GM18858 (cell line): ENCODE measurements around the gene TMEM229B.
"Not testable (repeated sequence)": the region's sequence is repeated elsewhere in the genome, so short reads cannot be mapped to it uniquely, and the experiment has no call there.

ENCODE experiments used
- ATAC-seq: cut with Tn5 transposase; IDR thresholded peaks from one replicate; pipeline ENCODE4 v1.9.1; 2021; ENCODE audit not compliant: unreplicated experiment

TMEM229B gene

DNA sequence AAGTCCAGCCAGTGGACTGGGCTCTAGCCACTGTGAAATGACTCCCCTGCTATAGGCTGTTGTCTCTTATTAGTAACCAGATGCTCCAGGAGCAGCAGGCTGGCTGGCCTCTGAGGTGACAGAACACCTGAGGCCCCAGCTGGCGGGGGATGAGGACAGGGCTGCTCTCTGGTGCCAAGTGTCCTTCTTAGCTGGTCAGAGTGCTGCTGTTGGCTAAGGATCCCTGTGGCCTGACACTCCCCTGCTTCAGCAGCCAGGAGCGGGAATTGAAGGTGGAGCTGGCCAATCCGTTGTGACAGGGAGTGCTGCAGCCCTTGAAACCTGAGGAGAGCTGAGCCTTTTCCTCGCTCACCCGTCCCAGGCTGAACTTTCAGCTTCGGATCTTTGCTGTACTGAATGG, 30.7 kb downstream of the TMEM229B start:
- no peak for ATAC-seq

DNA sequence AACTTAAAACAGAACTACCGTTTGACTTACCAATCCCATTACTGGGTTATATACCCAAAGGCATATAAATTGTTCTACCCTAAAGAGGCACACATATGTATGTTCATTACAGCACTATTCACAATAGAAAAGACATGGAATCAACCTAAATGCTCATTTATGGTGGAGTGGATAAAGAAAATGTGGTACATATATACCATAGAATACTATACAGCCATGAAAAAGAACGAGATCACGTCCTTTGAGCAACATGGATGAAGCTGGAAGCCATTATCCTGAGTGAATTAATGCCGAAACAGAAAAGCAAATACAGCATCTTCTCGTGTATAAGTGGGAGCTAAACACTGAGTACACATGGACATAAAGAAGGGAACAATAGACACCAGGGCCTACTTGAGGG, 31.8 kb downstream of the TMEM229B start:
- ATAC-seq = no peak

DNA sequence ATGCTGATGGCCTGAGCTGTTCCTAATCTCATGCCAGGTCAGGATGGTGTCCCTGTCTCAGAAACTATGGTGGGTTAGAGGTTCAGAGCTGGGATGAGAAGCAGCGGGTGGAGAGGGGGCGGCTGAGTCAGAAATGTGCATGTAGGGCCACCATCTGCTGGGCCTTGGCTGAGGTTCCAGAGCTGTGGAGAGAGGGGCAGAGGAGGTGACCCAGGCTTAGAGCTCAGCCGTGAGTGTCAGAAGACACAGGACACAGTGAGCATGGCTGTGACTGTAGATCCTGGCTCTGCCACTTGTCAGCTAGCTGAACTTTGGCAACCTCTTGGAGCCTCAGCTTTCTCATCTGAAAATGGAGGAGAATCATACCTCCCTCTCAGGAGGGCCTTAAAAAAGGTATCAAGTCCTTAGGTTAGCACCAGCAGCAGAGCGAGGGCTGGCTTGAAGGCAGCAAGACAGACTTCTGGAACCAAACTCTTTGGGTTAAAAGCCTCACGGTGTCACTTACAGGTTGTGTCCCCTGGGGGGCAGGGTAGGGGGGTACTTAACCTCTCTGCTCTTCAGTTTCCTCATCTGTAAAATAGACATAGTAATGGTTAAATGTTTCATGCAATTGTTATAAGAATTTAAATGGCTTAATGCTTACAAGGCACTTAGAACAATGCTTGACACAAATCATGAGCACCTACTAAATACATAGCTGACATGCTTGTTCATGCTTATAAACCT, 34.8 kb downstream of the TMEM229B start:
- no peak for ATAC-seq

DNA sequence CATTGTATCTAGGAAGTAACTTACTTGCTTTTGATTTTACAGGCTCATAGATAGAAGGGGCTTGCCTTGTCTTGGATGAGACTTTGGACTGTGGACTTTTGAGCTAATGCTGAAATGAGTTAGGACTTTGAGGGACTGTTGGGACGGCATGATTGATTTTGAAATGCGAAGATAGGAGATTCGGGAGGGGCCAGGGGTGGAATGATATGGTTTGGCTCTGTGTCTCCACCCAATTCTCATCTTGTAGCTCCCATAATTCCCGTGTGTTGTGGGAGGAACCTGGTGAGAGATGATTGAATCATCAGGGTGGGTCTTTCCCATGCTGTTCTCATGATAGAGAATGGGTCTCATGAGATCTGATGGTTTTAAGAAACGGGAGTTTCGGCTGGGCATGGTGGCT, 36.9 kb downstream of the TMEM229B start:
- ATAC-seq = not testable (repeated sequence)

DNA sequence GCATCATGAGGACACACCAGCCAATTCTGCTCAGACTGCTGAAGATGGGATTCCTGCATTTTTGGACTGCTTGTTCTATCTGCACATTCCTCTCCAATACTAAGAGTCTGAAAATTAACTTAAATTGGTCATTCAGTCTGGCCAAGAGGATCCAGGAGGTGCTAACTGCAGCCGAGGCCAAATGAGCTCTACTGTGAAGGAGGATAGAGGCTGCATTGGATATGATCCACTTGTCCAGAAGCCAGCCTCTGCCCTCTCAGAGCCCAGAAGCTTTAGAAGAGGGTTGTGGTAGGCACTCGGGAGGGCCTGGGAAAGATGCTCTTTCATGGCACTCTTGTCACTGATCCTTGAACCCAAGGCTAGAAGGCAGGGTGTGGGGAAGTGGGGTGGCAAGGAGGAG, 39.4 kb downstream of the TMEM229B start:
- ATAC-seq = no peak

DNA sequence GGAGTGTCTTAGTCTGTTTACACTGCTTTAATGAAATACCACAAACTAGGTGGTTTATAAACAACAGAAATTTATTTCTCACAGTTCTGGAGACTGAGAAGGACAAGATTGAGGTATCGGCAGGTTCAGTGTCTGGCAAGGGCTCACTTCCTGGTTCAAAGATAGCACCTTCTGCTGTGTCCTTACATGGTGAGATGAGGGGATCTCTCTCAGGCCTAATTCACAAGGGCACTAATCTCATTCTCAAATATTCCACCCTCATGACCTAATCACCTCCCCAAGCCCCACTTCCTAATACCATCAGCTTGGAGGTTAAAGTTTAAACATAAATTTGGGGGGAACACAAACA, 41.5 kb downstream of the TMEM229B start:
- no peak for ATAC-seq

DNA sequence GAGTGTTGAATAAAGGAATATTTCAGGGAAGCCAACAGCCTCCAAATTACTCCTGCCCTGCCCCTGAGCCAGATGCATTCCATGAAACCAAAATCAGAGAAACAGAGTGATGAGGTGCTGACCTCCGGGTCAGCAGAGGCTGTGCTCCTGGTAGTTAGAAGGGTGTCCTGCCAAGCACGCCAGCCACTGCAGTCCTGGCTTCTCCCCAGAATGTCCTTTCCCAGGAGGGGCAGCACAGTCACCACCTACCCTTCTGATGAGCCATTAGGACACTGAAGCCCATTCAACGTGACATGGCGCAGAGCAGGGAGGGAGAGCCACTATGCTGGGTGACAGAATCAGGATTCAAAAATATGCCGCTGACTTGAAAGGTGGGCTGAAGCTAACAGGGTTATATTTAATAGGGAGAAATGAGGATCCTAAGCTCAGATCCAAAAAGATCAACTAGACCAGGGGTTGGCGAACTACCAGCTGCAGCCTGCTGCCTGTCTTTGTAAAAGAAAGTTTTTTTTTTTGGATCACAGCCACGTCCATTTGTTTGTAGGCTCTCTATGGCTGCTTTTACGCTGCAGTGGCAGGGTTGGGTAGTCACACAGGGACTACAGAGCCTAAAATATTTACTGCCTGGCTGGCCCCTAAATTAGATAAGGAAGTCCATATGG, 42.0 kb downstream of the TMEM229B start:
- no peak for ATAC-seq

DNA sequence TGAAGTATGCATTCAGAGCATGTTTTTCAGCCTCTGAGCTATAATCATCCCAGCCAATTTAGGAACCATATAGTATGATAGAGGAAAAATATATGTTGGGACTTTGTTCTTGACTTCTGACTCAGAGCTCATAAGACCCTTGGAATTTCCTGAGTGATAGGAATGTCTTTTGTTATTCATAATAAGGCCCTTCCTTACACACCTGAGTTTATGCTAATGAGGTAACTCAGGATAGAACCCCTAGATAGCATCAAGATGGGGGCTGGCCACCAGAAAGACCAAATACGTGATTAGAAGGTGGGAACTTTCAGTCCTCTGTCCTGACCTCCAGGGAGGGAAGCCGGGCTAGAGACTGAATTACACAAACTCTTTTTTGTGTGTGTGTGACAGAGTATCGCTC, 44.1 kb downstream of the TMEM229B start:
- ATAC-seq = no peak

DNA sequence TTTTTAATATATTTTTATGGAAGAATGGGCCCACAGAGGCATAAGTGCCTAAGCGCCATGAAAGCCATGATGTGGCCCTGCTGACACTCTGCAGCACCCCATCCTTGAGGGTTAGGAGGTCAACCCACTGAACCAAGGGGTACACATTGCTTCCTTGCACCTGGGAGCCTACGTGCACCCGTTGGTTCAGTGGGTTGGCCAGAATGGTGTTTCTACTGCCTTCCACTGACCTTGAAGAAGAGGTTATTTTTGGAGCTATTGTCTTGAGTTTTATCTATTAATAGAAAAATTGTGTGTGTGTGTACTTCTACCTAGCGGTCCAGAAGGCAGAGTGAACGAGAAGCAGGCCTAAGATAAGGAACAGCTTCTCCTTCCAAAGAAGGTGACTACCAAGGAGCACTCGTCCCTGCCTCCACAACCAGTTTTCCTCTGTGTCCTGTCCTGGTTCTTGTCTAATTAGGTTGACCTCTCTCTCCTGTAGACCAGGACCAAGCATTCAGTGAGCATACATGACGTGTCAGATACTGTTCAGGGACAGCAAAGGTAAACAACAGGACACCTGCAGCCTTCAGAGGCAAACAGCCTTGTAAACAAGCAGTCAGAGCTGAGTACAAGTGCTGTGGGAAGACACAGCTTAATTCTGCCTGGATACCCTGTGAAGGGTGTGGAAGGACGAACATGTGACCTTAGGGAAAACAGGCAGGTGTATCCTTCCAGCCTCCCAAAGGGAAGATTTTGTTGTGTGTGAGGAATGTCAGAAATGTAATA, 46.2 kb downstream of the TMEM229B start:
- ATAC-seq = no peak

DNA sequence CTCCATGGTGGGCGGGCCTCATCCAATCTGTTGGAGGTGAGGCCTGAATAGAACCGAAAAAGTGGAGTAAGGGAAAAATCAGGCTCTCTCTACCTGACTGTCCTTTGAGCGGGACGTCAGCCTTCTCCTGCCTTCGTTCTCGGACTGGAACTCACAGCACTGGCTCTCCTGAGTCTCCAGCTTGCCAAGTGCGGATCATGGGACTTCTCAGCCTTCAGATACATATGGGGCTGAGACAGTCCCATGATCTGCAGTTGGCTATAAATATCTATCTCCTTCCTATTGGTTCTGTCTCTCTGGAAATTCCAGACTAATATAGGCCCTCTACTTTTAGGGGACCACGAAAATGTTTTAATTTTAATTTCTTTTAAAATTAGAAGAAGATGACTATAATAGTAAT, 46.8 kb downstream of the TMEM229B start:
- no peak for ATAC-seq

DNA sequence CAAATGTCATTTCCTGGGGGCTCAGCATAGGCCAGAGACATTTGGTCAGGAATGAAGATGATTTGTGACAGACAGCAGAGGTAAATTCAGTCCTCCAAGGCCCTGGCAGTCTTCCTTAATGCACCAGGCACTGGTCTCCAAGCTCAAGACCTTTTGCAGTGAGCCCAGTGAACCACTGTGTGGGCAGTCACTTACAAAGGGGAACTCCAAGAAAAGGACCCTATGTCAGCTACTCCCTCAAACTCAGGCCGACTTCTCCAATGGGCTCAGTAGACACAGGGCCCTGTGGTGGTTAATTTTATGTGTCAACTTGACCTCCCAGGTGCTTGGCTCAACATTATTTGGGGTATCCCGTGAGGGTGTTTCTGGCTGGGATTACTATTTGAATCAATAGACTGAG, 47.3 kb downstream of the TMEM229B start:
- ATAC-seq = no peak

DNA sequence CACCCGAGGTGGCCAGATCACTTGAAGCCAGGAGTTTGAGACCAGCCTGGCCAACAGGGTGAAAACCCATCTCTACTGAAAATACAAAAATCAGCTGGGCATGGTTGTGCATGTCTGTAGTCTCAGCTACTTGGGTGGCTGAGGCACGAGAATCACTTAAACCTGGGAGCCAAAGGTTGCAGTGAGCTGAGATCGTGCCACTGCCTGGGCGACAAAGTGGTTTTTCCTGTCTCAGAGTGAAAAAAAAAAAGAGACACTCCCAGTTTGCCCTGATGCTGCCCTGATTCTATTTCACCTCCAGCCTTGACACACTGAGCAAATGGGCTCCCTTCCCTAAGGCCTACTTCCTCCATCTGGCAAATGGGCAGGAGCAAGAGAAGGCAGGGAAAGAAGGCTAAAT, 48.0 kb downstream of the TMEM229B start:
- ATAC-seq = no peak

DNA sequence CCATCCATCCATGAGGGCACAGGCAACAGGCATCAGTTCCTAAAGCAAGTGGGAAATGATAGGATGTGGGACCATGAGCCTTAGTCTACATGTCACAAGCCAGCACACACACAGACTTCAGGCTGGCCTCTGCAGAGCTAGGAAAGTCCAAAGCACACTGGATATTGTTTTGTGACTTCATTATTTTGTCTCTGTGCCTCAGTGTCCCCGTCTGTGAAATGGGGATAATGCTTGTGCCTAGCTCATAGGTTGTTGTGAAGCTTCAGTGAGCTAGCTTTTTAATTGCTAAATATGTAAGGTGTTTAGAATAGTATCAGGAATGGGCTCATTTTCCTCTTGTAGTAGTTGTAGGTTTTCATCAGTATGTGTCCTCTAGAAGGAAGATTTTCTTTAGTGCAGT, 49.6 kb downstream of the TMEM229B start:
- no peak for ATAC-seq

DNA sequence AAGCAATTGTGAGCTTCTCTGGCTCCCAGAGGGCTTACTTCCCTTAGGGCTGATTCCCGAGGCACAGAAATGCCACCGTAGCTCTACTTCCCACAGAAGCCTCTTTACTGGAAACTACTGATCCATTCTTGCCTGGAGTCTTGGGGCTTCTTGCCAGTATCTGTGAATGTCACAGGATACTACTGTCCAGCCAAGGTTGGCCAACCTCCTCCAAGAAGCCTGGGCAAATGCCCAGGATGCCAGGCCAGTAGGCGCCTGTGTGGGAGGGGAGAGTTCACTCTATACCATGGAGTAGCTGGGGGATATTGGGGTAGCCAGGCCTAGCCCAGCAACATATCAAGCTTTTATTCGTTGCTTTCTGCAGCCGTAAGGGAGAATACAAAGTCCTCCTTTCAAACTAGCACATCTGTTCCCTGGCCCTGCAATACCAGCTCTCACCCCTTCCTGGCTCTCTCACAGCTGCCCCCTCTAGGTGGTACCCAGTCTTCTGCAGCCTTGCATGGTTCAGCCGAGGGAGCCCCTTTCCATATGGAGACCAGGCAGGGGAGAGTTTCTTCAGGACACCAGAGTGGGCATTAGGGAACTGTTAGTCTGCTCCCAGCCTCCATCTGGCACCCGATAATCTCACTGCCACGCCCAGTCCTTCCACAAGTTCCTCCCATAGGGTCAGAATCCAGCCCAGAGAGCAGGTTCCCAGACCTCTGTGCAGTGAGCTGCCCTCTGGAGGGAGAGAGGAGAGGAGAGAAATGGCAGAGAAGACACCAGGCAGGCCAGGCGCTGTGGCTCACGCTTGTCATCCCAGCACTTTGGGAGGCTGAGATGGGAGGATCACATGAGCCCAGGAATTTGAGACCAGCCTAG, 52.3 kb downstream of the TMEM229B start:
- ATAC-seq = no peak

DNA sequence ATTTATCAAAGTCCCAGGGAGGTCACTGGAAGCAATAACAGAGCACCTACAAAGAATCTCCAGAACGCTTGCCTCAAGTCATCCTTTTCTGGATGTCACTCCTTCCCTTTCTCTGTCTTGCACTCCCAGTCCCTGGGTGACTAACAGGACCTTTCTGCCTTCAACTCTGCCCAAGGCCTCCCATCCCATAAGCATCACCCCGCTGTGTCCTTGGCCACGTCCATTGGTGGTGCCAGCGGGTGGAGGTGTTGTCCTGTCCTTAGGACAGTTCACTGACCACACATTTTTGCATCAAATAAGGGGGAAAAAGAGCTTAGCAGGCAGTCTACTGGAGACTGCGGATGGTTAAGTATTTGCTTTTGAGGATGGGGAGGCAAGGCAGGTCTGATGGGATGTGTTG, 52.9 kb downstream of the TMEM229B start:
- ATAC-seq = no peak

DNA sequence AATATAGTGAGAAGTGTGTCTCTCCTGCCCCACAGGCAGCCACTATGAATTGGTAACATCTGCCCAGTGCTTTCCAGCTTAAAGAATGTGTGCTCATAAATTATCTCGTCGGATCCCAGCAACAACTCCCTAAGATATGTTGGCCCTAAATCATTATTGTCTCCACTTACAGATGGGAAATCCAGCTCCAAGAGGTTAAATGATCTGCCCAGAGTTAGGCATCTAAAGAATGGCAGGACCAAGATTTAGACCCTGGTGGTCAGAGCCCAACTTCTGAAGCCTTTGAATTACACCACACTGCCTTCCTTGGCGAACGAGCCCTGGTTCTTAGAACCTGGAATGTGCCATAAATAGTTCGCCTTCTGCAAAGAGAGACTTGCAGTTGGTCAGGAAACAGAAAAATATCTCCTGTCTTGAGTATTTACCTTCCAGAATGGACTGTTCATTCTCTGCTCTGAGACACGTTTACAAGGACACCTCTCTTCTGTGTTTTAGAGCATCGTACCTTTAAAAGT, 56.4 kb downstream of the TMEM229B start:
- ATAC-seq = no peak

DNA sequence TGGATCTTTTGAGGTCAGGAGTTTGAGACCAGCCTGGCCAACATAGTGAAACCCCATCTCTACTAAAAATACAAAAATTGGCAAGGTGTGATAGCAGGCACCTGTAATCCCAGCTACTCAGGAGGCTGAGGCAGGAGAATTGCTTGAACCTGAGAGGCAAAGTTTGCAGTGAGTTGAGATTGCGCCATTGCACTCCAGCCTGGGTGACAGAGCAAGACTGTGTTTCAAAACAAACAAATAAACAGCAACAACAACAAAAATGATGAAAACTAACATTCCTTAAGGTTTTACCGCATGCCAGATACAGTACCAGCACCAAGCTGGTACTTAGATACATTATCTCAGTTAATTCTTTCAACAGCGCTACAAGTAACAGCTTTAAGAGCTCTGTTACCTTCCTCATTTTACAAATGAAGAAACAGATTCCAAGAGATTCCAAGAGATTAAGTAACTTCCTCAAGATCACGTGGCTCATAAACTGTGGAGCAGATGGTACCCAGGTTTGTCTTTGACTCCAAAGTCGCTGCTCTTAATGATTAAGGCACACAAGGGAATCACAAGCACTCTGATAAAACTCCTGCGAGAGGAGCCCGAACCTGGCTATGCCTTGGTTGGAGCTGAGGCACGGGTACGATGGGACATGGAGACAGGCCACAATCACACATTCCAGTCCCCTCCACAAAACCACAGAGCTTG, 58.9 kb downstream of the TMEM229B start:
- no peak for ATAC-seq

DNA sequence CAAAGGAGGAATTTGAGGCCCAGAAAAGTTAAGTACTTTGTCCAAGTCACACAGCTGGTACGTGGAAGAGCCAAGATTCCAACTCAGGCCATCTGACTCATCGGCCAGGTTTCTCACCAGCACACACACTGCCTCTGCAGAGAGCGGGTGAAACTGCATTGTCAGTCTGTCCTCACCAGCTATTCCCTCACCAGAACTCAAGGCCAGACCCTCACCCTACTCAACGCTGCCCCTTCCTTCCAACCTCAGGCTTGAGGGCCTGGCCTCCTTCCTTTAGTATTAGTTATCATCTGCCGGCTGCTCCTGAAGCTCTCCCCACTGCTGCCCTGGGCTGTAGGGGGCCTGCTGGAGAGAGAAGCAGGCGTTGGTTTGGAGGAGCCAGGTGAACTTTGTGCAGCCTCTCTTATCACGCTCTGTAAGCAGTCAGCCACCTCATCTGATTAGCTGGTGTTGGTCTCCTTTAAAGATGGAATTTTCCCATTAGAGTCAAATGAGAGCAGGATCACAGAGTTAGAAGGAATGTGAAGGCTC, 60.0 kb downstream of the TMEM229B start:
- no peak for ATAC-seq

DNA sequence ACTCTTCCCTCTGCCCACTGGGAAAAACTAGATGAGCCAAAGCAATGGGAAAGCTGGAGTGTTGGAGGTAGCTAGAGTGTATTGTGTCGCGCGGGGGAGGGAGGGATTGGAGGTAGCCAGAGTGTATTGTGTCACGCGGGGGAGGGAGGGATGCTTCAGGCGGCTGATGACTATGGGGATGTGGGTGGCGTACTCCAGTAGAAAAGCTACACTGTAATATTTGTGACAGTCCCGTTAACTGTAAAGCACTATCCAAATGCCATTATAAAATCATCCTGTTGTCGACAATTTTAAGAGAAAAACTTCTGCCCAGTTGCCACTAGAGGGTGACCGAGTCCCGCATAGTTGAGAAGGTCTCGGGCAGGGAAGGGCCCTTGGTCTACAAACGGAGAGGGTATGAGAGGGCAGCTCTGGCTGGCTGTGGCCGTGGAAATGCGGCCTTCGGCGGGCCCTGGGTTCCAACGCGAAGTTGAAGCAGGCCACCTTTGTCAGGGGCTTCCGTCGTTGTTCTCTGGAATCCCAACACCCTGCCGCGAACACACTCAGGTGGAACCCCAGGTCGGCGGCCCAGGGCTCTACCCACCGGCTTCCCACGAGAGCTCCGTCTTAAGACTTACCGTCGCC, 61.4 kb downstream of the TMEM229B start:
- no peak for ATAC-seq

DNA sequence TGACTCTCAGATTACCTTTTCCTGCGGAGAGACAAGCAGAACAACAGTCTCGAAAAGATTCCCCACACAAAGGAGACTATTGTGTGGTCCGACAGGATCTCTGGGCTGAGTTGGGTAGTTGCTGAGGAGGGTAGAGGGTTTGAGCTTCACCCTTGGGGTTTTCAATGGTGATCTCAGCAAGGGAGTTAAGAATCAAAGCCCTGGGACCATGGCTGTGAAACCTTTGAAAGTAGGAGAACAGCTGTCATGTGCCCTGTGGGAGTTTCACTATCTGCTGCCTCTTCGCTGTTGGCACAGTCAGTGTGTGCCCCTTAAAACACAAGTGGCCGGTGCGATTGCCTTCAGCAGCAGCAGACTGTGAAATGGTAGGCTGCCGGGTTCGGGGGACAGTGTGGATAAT, 62.4 kb downstream of the TMEM229B start:
- no peak for ATAC-seq
